HEK293 (cell line): ENCODE results near the gene RNASET2.

ENCODE experiments used
- CTCF ChIA-PET: fragments of 350-600 bp; formaldehyde crosslinking; extraction: SDS; loops from one replicate; lab custom pipeline; 2021; ENCODE audit warnings: antibody characterized with exemption; lab: Yijun Ruan, JAX
- POLR2A ChIA-PET: fragments of 300-600 bp; formaldehyde crosslinking; extraction: SDS; loops from one replicate; lab custom pipeline; 2020; ENCODE audit warnings: antibody characterized with exemption, inconsistent platforms; lab: Yijun Ruan, JAX
- H3K27ac ChIP-seq: fragments of 200-500 bp; sonication (Bioruptor generic); 2 replicates; pipeline ENCODE4 v1.5.1; 2014; ENCODE audit warnings: low read depth, low read length, control low read depth, inconsistent platforms; ENCODE audit errors: extremely low read depth
- H3K36me3 ChIP-seq, 2 experiments: fragments of 200-500 bp in 1 of 2; sonication (Bioruptor generic) in 1 of 2; 1 replicate in 1 of 2; 2 replicates in 1 of 2; pipeline ENCODE4 v1.5.1; 2014 to 2017; ENCODE audit warnings: inconsistent platforms in 2 of 2, low read length in 2 of 2; ENCODE audit not compliant: control insufficient read depth in 2 of 2, insufficient read depth in 1 of 2
- H3K4me1 ChIP-seq: fragments of 200-500 bp; sonication (Bioruptor generic); 2 replicates; pipeline ENCODE4 v1.5.1; 2014; ENCODE audit warnings: mild to moderate bottlenecking, low read length, inconsistent platforms; ENCODE audit not compliant: control insufficient read depth, insufficient read depth
- H3K4me3 ChIP-seq: 2 replicates; pipeline ENCODE4 v1.5.1; 2011; ENCODE audit warnings: low read depth, mild to moderate bottlenecking, control low read depth, low read length, moderate library complexity
- H3K9me3 ChIP-seq: fragments of 200-500 bp; sonication (Bioruptor generic); 2 replicates; pipeline ENCODE4 v1.5.1; 2014; ENCODE audit warnings: low read depth, low read length, inconsistent platforms; ENCODE audit not compliant: control insufficient read depth, insufficient read depth
- EGR2 ChIP-seq: fragments of 450-650 bp; formaldehyde crosslinking; IDR thresholded peaks from 2 replicates; pipeline ENCODE4 v1.5.1; 2016; ENCODE audit warnings: low read depth, missing biosample characterization, missing genetic modification characterization
- HOXA7 ChIP-seq: sonication (generic); formaldehyde crosslinking; IDR thresholded peaks from 2 replicates; pipeline ENCODE4 v1.8.1; 2022; ENCODE audit warnings: missing genetic modification reagents, borderline replicate concordance
- SCRT1 ChIP-seq: fragments of 450-650 bp; formaldehyde crosslinking; IDR thresholded peaks from 2 replicates; pipeline ENCODE4 v1.5.1; 2016; ENCODE audit warnings: missing biosample characterization, missing genetic modification characterization, borderline replicate concordance
- SCRT2 ChIP-seq: fragments of 450-650 bp; formaldehyde crosslinking; IDR thresholded peaks from 2 replicates; pipeline ENCODE4 v1.5.1; 2016; ENCODE audit warnings: missing biosample characterization, missing genetic modification characterization
- YY1 ChIP-seq: fragments of 450-650 bp; formaldehyde crosslinking; IDR thresholded peaks from 2 replicates; pipeline ENCODE4 v1.5.1; 2018; ENCODE audit warnings: missing biosample characterization, missing genetic modification characterization
- ZBTB20 ChIP-seq: fragments of 450-650 bp; formaldehyde crosslinking; IDR thresholded peaks from 2 replicates; pipeline ENCODE4 v1.5.1; 2016; ENCODE audit warnings: missing biosample characterization, missing genetic modification characterization
- ZBTB21 ChIP-seq: fragments of 450-650 bp; formaldehyde crosslinking; IDR thresholded peaks from 2 replicates; pipeline ENCODE4 v1.5.1; 2017; ENCODE audit warnings: missing biosample characterization, missing genetic modification characterization
- ZEB2 ChIP-seq: fragments of 450-650 bp; formaldehyde crosslinking; IDR thresholded peaks from 2 replicates; pipeline ENCODE4 v1.5.1; 2016; ENCODE audit warnings: missing biosample characterization, missing genetic modification characterization
- ZIC2 ChIP-seq: fragments of 450-650 bp; formaldehyde crosslinking; IDR thresholded peaks from 2 replicates; pipeline ENCODE4 v1.5.1; 2016; ENCODE audit warnings: missing biosample characterization, missing genetic modification characterization
- ZNF174 ChIP-seq: fragments of 450-650 bp; formaldehyde crosslinking; IDR thresholded peaks from 2 replicates; pipeline ENCODE4 v1.5.0; 2017; ENCODE audit warnings: missing biosample characterization, mild to moderate bottlenecking, missing genetic modification characterization
- ZNF175 ChIP-seq: fragments of 450-650 bp; formaldehyde crosslinking; IDR thresholded peaks from 2 replicates; pipeline ENCODE4 v1.5.1; 2016; ENCODE audit warnings: missing biosample characterization, missing genetic modification characterization
- ZNF223 ChIP-seq: fragments of 450-650 bp; formaldehyde crosslinking; IDR thresholded peaks from 2 replicates; pipeline ENCODE4 v1.5.1; 2016; ENCODE audit warnings: missing biosample characterization, missing genetic modification characterization
- ZNF394 ChIP-seq: fragments of 450-650 bp; formaldehyde crosslinking; IDR thresholded peaks from 2 replicates; pipeline ENCODE4 v1.5.1; 2016; ENCODE audit warnings: missing biosample characterization, missing genetic modification characterization, mild to moderate bottlenecking, moderate library complexity, borderline replicate concordance
- ZNF488 ChIP-seq: fragments of 450-650 bp; formaldehyde crosslinking; IDR thresholded peaks from 2 replicates; pipeline ENCODE4 v1.5.1; 2016; ENCODE audit warnings: missing biosample characterization, missing genetic modification characterization
- ZNF529 ChIP-seq: fragments of 450-650 bp; formaldehyde crosslinking; IDR thresholded peaks from 2 replicates; pipeline ENCODE4 v1.5.1; 2017; ENCODE audit warnings: missing genetic modification characterization, missing biosample characterization; ENCODE audit not compliant: insufficient replicate concordance
- ZNF629 ChIP-seq: fragments of 450-650 bp; formaldehyde crosslinking; IDR thresholded peaks from 2 replicates; pipeline ENCODE4 v1.5.1; 2017; ENCODE audit warnings: missing biosample characterization, missing genetic modification characterization
- ZNF654 ChIP-seq: fragments of 450-650 bp; formaldehyde crosslinking; IDR thresholded peaks from 2 replicates; pipeline ENCODE4 v1.5.1; 2016; ENCODE audit warnings: low read depth, missing biosample characterization, missing genetic modification characterization
- TF ChIP-seq, protein P1 (sequence below): fragments of 450-650 bp; formaldehyde crosslinking; IDR thresholded peaks from 2 replicates; pipeline ENCODE4 v1.5.1; 2016; ENCODE audit warnings: missing biosample characterization, missing genetic modification characterization, borderline replicate concordance
- TF ChIP-seq, protein P2 (sequence below): fragments of 450-650 bp; formaldehyde crosslinking; IDR thresholded peaks from 2 replicates; pipeline ENCODE4; 2016; ENCODE audit warnings: missing biosample characterization, missing genetic modification characterization

The RNASET2 gene

GRCh38 chr6:166938704-166939103 lies 17.6 kb downstream of the RNASET2 start:
- H3K4me1 ChIP-seq: no peaks in the 10 kb centered on the region
- no peak for TF ChIP-seq ZNF529
- TF ChIP-seq ZBTB21 (tag by site-specific recombination): no peak
- TF ChIP-seq SCRT2 (tag by site-specific recombination): peak; percentile 79
- 0 out of 2 replicates have a peak, but pooled peaks have one; percentile 21 for TF ChIP-seq ZIC2 (tag by site-specific recombination)
- peak; percentile 42; the same call in 1 of the 2 replicates for TF ChIP-seq SCRT1
- peak; percentile 37; the same call in 1 of the 2 replicates for TF ChIP-seq EGR2 (tag by site-specific recombination)
- CTCF ChIA-PET: interaction anchor here (0.9 to 1.0 kb wide), 2 partner anchors 12 to 51 kb away, joined by 3 to 4 read pairs; no protein-coding TSS in a partner anchor
- H3K9me3 ChIP-seq: no peaks in the 10 kb centered on the region
- H3K36me3 ChIP-seq: peaks cover 0 to 37% of the 10 kb centered on the region in 2 experiments; a peak in 2 of 3 replicates
- no peak overlapping the region for H3K27ac ChIP-seq
- no peak overlapping the region for H3K4me3 ChIP-seq
- POLR2A ChIA-PET: no interaction called here

DNA sequence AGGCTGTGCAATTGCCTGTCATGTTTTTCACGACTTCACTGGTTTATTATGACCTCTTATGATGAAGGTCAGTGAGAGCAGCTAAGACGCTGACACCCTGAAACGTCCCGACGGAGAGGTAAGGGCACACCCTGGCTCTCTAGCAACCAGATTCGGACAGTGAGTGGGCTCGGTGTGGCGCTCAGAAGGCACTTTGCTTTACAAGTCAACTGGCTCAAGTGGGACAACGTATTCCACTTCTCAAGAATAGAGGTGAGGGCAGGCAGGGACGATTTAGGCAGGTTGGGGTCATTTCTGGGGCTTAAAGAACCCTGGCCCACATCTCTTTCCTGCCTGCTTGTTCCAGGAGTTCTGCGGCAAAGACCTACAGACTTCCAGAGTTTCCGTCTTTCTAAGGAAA lies 18.2 kb downstream of the RNASET2 start:
- Histone ChIP-seq H3K4me3 (no peak overlapping the region), H3K27ac (no peak overlapping the region)
- POLR2A ChIA-PET: no interaction called here
- TF ChIP-seq ZNF174 (tag by site-specific recombination) (no peak), HOXA7 (CRISPR knock-in tag) (no peak)
- TF ChIP-seq, all 188 proteins: peak for 0
- Histone ChIP-seq H3K4me1 (no peaks in the 10 kb centered on the region), H3K36me3 (peaks cover 0 to 37% of the 10 kb centered on the region in 2 experiments; a peak in 2 of 3 replicates), H3K9me3 (no peaks in the 10 kb centered on the region)
- CTCF ChIA-PET: interaction anchor here (0.6 to 2.4 kb wide), 3 partner anchors 10 to 153 kb away, joined by 4 to 26 read pairs (median 4); no protein-coding TSS in a partner anchor

- H3K36me3 ChIP-seq: peaks cover 0 to 38% of the 10 kb centered on the region in 2 experiments; a peak in 2 of 3 replicates
- H3K4me1 ChIP-seq: no peaks in the 10 kb centered on the region
- no peaks in the 10 kb centered on the region for H3K9me3 ChIP-seq
- H3K27ac ChIP-seq: no peak overlapping the region
- ChIA-PET CTCF (interaction anchor here (0.5 to 2.4 kb wide), 5 partner anchors 11 to 152 kb away, joined by 4 to 26 read pairs (median 4); no protein-coding TSS in a partner anchor), POLR2A (no interaction called here)
- H3K4me3 ChIP-seq: no peak overlapping the region
- no peak for TF ChIP-seq ZNF629 (tag by site-specific recombination)
- TF ChIP-seq YY1: no peak
Measured at GRCh38 chr6:166937746-166938145, 18.6 kb downstream of the RNASET2 start.

- Histone ChIP-seq H3K4me1 (no peaks in the 10 kb centered on the region), H3K27ac (no peak overlapping the region), H3K9me3 (no peaks in the 10 kb centered on the region), H3K4me3 (no peak overlapping the region), H3K36me3 (peaks cover 0 to 43% of the 10 kb centered on the region in 2 experiments; a peak in 2 of 3 replicates)
- CTCF ChIA-PET: interaction anchor here (2.4 kb wide), 1 partner anchor 15 kb away, joined by 26 read pairs; no protein-coding TSS in a partner anchor
- POLR2A ChIA-PET: no interaction called here
- TF ChIP-seq ZNF394 (tag by site-specific recombination) (no peak), EGR2 (tag by site-specific recombination) (peak; percentile 90), ZNF175 (tag by site-specific recombination) (no peak), ZIC2 (tag by site-specific recombination) (peak; percentile 80), ZNF488 (tag by site-specific recombination) (no peak), ZNF654 (tag by site-specific recombination) (no peak), ZNF223 (tag by site-specific recombination) (no peak), ZEB2 (no peak), ZBTB20 (tag by site-specific recombination) (no peak)
- TF ChIP-seq, protein P1, sequence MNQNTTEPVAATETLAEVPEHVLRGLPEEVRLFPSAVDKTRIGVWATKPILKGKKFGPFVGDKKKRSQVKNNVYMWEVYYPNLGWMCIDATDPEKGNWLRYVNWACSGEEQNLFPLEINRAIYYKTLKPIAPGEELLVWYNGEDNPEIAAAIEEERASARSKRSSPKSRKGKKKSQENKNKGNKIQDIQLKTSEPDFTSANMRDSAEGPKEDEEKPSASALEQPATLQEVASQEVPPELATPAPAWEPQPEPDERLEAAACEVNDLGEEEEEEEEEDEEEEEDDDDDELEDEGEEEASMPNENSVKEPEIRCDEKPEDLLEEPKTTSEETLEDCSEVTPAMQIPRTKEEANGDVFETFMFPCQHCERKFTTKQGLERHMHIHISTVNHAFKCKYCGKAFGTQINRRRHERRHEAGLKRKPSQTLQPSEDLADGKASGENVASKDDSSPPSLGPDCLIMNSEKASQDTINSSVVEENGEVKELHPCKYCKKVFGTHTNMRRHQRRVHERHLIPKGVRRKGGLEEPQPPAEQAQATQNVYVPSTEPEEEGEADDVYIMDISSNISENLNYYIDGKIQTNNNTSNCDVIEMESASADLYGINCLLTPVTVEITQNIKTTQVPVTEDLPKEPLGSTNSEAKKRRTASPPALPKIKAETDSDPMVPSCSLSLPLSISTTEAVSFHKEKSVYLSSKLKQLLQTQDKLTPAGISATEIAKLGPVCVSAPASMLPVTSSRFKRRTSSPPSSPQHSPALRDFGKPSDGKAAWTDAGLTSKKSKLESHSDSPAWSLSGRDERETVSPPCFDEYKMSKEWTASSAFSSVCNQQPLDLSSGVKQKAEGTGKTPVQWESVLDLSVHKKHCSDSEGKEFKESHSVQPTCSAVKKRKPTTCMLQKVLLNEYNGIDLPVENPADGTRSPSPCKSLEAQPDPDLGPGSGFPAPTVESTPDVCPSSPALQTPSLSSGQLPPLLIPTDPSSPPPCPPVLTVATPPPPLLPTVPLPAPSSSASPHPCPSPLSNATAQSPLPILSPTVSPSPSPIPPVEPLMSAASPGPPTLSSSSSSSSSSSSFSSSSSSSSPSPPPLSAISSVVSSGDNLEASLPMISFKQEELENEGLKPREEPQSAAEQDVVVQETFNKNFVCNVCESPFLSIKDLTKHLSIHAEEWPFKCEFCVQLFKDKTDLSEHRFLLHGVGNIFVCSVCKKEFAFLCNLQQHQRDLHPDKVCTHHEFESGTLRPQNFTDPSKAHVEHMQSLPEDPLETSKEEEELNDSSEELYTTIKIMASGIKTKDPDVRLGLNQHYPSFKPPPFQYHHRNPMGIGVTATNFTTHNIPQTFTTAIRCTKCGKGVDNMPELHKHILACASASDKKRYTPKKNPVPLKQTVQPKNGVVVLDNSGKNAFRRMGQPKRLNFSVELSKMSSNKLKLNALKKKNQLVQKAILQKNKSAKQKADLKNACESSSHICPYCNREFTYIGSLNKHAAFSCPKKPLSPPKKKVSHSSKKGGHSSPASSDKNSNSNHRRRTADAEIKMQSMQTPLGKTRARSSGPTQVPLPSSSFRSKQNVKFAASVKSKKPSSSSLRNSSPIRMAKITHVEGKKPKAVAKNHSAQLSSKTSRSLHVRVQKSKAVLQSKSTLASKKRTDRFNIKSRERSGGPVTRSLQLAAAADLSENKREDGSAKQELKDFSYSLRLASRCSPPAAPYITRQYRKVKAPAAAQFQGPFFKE (tag by site-specific recombination): no peak
- TF ChIP-seq, protein P2, sequence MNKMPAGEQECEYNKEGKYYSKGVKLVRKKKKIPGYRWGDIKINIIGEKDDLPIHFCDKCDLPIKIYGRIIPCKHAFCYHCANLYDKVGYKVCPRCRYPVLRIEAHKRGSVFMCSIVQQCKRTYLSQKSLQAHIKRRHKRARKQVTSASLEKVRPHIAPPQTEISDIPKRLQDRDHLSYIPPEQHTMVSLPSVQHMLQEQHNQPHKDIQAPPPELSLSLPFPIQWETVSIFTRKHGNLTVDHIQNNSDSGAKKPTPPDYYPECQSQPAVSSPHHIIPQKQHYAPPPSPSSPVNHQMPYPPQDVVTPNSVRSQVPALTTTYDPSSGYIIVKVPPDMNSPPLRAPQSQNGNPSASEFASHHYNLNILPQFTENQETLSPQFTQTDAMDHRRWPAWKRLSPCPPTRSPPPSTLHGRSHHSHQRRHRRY (tag by site-specific recombination): no peak
Measured at GRCh38 chr6:166936079-166936787, 20.1 kb downstream of the RNASET2 start.
